ENCODE data around the gene ZNF124. TPM values are rescaled to one million over a fixed set of nuclear protein-coding genes. Genes with fewer than 3 reads are reported as not detected.

The ZNF124 gene
- total RNA-seq, 1 experiment from 2014 or later: 56.8 TPM

DNA sequence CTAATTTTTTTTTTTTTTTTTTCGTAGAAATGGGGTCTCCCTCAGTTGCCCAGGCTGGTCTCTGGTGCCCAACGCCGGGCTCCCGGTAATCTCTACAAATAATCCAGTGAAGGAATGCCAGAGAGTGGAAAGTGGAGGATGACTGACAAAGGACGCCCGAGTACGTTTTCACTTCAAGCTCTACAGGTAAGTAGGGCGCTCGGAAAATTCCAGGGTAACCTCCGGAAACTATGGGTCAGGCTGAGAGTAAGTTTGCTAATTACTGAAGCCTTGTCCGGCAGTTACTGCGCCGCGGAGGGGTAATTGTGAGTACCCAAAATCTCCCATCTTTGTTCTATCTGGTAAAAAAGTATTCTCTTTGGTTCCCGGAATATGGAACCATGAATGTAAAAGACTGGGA, 65.9 kb downstream of the ZNF124 start:
- Histone ChIP-seq H3K9me3 (peaks cover 36% of the 10 kb centered on the region), H3K4me3 (no peak overlapping the region), H3K27me3 (no peaks in the 10 kb centered on the region), H3K36me3 (peaks cover 19% of the 10 kb centered on the region)
- no peak for DNase-seq

Other genes with a start within 250 kb of the ZNF124 start
- gene AHCTF1, start 240.1 kb downstream of the ZNF124 start, total RNA-seq (2014; rRNA removed; shearing (Covaris generic); ENCODE audit: low replicate concordance): 25.9 and 38.6 TPM in 2 replicates
- 6.1 and 9.0 TPM in 2 replicates for gene ZNF695, start 164.0 kb downstream of the ZNF124 start, total RNA-seq (2014; rRNA removed; shearing (Covaris generic); ENCODE audit: low replicate concordance)
- 5.2 and 10.5 TPM in 2 replicates for gene ZNF670, start 93.2 kb downstream of the ZNF124 start, total RNA-seq (2014; rRNA removed; shearing (Covaris generic); ENCODE audit: low replicate concordance)
- 11.6 and 16.8 TPM in 2 replicates for gene ZNF669, start 67.7 kb downstream of the ZNF124 start, total RNA-seq (2014; rRNA removed; shearing (Covaris generic); ENCODE audit: low replicate concordance)
- not detected in 2 replicates for gene VN1R5, start 84.1 kb upstream of the ZNF124 start, total RNA-seq (2014; rRNA removed; shearing (Covaris generic); ENCODE audit: low replicate concordance)
- gene ZNF496, start 159.8 kb upstream of the ZNF124 start, total RNA-seq (2014; rRNA removed; shearing (Covaris generic); ENCODE audit: low replicate concordance): 35.9 and 42.5 TPM in 2 replicates
- gene NLRP3, start 244.2 kb upstream of the ZNF124 start, total RNA-seq (2014; rRNA removed; shearing (Covaris generic); ENCODE audit: low replicate concordance): 0.23 TPM in 1 of 2 replicates, not detected in the other

Measured in MG63 (cell line).